GM12872 (cell line): ENCODE measurements around the gene ETV1.

Experiments
- CTCF ChIP-seq: IDR thresholded peaks from 3 replicates; pipeline ENCODE4 v1.5.1; 2011; ENCODE audit warnings: low read depth, mild to moderate bottlenecking, low read length, moderate library complexity; ENCODE audit not compliant: insufficient read depth

The ETV1 gene

GRCh38 chr7:13948019-13948801 lies 41.3 kb downstream of the ETV1 start:
- no peak for TF ChIP-seq CTCF

GRCh38 chr7:13947535-13947934 lies 41.9 kb downstream of the ETV1 start:
- TF ChIP-seq CTCF = no peak

GRCh38 chr7:13946181-13946580 lies 43.3 kb downstream of the ETV1 start:
- TF ChIP-seq CTCF = no peak

GRCh38 chr7:13945670-13946069 lies 43.8 kb downstream of the ETV1 start:
- TF ChIP-seq CTCF = no peak

GRCh38 chr7:13933536-13933935 lies 55.9 kb downstream of the ETV1 start:
- TF ChIP-seq CTCF = no peak

GRCh38 chr7:13933091-13933490 lies 56.4 kb downstream of the ETV1 start:
- TF ChIP-seq CTCF = no peak

- no peak for TF ChIP-seq CTCF
These were observed 57.3 kb downstream of the ETV1 start for GRCh38 chr7:13932131-13932530.

GRCh38 chr7:13921062-13921461 lies 68.4 kb downstream of the ETV1 start:
- TF ChIP-seq CTCF = no peak
